PFSK-1 (cell line): Measurements from ENCODE around the gene PARD3B.

Experiments used
- FOXP2 ChIP-seq: optimal IDR thresholded peaks from 2 replicates; pipeline ENCODE3; 2011; ENCODE audit warnings: borderline replicate concordance, control low read depth, inconsistent platforms; ENCODE audit not compliant: insufficient read depth; ENCODE audit errors: extremely low read length, extremely low read depth
- POLR2AphosphoS5 ChIP-seq: IDR thresholded peaks from 2 replicates; pipeline ENCODE4 v1.6.1; 2012; ENCODE audit warnings: low read depth, mild to moderate bottlenecking, control low read depth, low read length, moderate library complexity
- SIN3A ChIP-seq: IDR thresholded peaks from 2 replicates; pipeline ENCODE4 v1.6.1; 2012; ENCODE audit warnings: mild to moderate bottlenecking, low read length, moderate library complexity, borderline replicate concordance; ENCODE audit not compliant: insufficient read depth
- TAF1 ChIP-seq: IDR thresholded peaks from 2 replicates; pipeline ENCODE4 v1.6.1; 2012; ENCODE audit warnings: low read length, control low read depth, borderline replicate concordance; ENCODE audit not compliant: insufficient read depth
- TF ChIP-seq, protein P1 (sequence below), 2 experiments: IDR thresholded peaks; 2 replicates each; pipeline versions ENCODE4 v1.6.1 to v1.8.0; 2011 to 2012; ENCODE audit warnings: low read depth in 2 of 2, low read length in 2 of 2, control low read depth in 1 of 2, inconsistent platforms in 1 of 2, mild to moderate bottlenecking in 1 of 2, moderate library complexity in 1 of 2; ENCODE audit not compliant: insufficient read depth in 1 of 2

Gene PARD3B

DNA sequence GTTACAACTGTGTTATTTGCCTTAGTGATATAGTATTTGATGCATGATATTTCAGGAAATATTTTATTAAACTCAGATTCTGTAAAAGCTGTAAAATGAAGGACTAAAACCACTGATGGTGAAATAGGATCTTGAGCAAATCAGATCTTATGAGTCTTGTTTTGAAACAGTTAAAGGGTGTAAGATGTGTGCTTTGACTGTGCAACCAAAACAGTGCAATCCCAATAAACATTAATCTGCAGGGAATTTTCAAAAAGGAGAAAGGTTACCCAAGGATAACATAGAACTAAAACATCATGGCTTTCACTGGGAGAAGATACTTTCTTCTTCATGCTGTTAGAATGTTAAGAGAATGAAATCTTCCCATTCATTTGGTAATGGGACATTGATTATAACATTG, 378.7 kb downstream of the PARD3B start:
- no peak for TF ChIP-seq POLR2AphosphoS5
- TF ChIP-seq FOXP2 = no peak
- no peak for TF ChIP-seq SIN3A
- TF ChIP-seq TAF1 = no peak
- TF ChIP-seq, protein P1, sequence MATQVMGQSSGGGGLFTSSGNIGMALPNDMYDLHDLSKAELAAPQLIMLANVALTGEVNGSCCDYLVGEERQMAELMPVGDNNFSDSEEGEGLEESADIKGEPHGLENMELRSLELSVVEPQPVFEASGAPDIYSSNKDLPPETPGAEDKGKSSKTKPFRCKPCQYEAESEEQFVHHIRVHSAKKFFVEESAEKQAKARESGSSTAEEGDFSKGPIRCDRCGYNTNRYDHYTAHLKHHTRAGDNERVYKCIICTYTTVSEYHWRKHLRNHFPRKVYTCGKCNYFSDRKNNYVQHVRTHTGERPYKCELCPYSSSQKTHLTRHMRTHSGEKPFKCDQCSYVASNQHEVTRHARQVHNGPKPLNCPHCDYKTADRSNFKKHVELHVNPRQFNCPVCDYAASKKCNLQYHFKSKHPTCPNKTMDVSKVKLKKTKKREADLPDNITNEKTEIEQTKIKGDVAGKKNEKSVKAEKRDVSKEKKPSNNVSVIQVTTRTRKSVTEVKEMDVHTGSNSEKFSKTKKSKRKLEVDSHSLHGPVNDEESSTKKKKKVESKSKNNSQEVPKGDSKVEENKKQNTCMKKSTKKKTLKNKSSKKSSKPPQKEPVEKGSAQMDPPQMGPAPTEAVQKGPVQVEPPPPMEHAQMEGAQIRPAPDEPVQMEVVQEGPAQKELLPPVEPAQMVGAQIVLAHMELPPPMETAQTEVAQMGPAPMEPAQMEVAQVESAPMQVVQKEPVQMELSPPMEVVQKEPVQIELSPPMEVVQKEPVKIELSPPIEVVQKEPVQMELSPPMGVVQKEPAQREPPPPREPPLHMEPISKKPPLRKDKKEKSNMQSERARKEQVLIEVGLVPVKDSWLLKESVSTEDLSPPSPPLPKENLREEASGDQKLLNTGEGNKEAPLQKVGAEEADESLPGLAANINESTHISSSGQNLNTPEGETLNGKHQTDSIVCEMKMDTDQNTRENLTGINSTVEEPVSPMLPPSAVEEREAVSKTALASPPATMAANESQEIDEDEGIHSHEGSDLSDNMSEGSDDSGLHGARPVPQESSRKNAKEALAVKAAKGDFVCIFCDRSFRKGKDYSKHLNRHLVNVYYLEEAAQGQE (IDR thresholded peaks at IDR 0.05; ENCODE audit: insufficient read depth in 1 of 2, low read depth in 2 of 2, low read length in 2 of 2) = no peak

- TF ChIP-seq, protein P1 (IDR thresholded peaks at IDR 0.05; ENCODE audit: insufficient read depth in 1 of 2, low read depth in 2 of 2, low read length in 2 of 2) = no peak
- no peak for TF ChIP-seq TAF1
- no peak for TF ChIP-seq POLR2AphosphoS5
- no peak for TF ChIP-seq SIN3A
- TF ChIP-seq FOXP2 = no peak
These were observed 386.3 kb downstream of the PARD3B start for GRCh38 chr2:204931562-204931961.

GRCh38 chr2:204933735-204934374, 388.6 kb downstream of the PARD3B start:
- TF ChIP-seq, protein P1 (IDR thresholded peaks at IDR 0.05; ENCODE audit: insufficient read depth in 1 of 2, low read depth in 2 of 2, low read length in 2 of 2) = no peak
- TF ChIP-seq TAF1 = no peak
- TF ChIP-seq SIN3A = no peak
- TF ChIP-seq POLR2AphosphoS5 = no peak
- no peak for TF ChIP-seq FOXP2

DNA sequence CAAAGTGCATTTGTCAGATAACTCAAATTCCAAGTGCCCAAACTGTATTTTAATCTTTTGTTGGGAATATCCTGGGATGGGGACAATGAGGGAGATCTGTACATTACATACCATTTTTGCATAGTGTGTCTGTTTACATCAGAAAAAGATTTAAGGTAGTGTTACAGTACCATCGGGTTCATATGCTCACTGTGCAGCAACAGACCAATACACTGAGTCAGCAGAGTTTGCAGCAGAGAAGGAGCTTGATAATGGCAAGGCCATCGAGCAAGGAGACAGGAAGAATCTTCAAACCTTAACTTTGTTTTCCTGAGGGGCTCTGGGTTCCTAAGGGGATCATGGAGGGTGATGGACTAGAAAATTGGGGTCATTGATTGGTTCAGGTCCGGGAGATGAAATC, 399.7 kb downstream of the PARD3B start:
- no peak for TF ChIP-seq FOXP2
- TF ChIP-seq, protein P1 (IDR thresholded peaks at IDR 0.05; ENCODE audit: insufficient read depth in 1 of 2, low read depth in 2 of 2, low read length in 2 of 2) = no peak
- TF ChIP-seq SIN3A = no peak
- TF ChIP-seq TAF1 = no peak
- TF ChIP-seq POLR2AphosphoS5 = no peak

GRCh38 chr2:204945376-204945775, 400.1 kb downstream of the PARD3B start:
- TF ChIP-seq SIN3A (no peak), POLR2AphosphoS5 (no peak), FOXP2 (no peak), TAF1 (no peak)
- TF ChIP-seq, protein P1 (IDR thresholded peaks at IDR 0.05; ENCODE audit: insufficient read depth in 1 of 2, low read depth in 2 of 2, low read length in 2 of 2) = no peak
